Measurements from ENCODE around the gene NANS.

- no peak for TF ChIP-seq POLR2A (IDR thresholded peaks at IDR 0.05; ENCODE audit: low read depth, low read length)
- no peak for TF ChIP-seq CTCF (IDR thresholded peaks at IDR 0.05 in 2 of 3, conservative IDR thresholded peaks at IDR 0.05 in 1 of 3; ENCODE audit: control insufficient read depth in 2 of 3, extremely low read depth in 1 of 3, insufficient read depth in 1 of 3, low read depth in 3 of 3, low read length in 3 of 3)
- TF ChIP-seq, protein P1, sequence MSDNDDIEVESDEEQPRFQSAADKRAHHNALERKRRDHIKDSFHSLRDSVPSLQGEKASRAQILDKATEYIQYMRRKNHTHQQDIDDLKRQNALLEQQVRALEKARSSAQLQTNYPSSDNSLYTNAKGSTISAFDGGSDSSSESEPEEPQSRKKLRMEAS (IDR thresholded peaks at IDR 0.05; ENCODE audit: low read depth, low read length), result no peak
- no peak for TF ChIP-seq CREM (IDR thresholded peaks at IDR 0.05; ENCODE audit: low read depth)
- no peak for TF ChIP-seq ZBTB40 (IDR thresholded peaks at IDR 0.05; ENCODE audit: borderline replicate concordance)
- TF ChIP-seq HDAC2 (IDR thresholded peaks at IDR 0.05), result no peak
- TF ChIP-seq TARDBP (IDR thresholded peaks at IDR 0.05; ENCODE audit: borderline replicate concordance), result no peak
- TF ChIP-seq HDAC6 (IDR thresholded peaks at IDR 0.05; ENCODE audit: unreplicated experiment), result no peak
- no peak for TF ChIP-seq ESRRA (IDR thresholded peaks at IDR 0.05; ENCODE audit: low read length)
- no peak for TF ChIP-seq YBX1 (IDR thresholded peaks at IDR 0.05)
- TF ChIP-seq ZNF592 (IDR thresholded peaks at IDR 0.05), result no peak
- no peak for TF ChIP-seq JUND (IDR thresholded peaks at IDR 0.05; ENCODE audit: low read depth, low read length)
Observed at GRCh38 chr9:98067184-98067583, 10.7 kb downstream of the NANS start.

Data from GM12878 (cell line).